Umbilical cord (tissue), 2 donors: ENCODE measurements around the gene INO80E. TPM values are rescaled to one million over a fixed set of nuclear protein-coding genes. Genes with fewer than 3 reads are reported as not detected.
"Not testable (repeated sequence)": the region's sequence is repeated elsewhere in the genome, so short reads cannot be mapped to it uniquely, and the experiment has no call there.

ENCODE experiments used
- DNase-seq: peaks from one replicate; pipeline ENCODE4 v3.0.0-alpha.2; 2015; ENCODE audit warnings: low spot score
- total RNA-seq: library from RNA; depleted of rRNA; stranded (reverse); fragments of >200 nt; gene quantifications from one replicate; pipeline ENCODE4 v1.2.3, GENCODE V29; 2014; ENCODE audit warnings: low replicate concordance; ENCODE audit not compliant: insufficient read depth

INO80E gene
- total RNA-seq, 1 donor from 2014 or later: 8.9 TPM

- no peak for DNase-seq
Observed at GRCh38 chr16:30009990-30010843, 14.2 kb downstream of the INO80E start.

- DNase-seq: no peak
Observed at GRCh38 chr16:30010844-30011713, 15.0 kb downstream of the INO80E start, which contains the start of gene DOC2A. DOC2A (minus strand) TSS chr16:30011027; CDS start chr16:30010222, 805 bp downstream.

DNA sequence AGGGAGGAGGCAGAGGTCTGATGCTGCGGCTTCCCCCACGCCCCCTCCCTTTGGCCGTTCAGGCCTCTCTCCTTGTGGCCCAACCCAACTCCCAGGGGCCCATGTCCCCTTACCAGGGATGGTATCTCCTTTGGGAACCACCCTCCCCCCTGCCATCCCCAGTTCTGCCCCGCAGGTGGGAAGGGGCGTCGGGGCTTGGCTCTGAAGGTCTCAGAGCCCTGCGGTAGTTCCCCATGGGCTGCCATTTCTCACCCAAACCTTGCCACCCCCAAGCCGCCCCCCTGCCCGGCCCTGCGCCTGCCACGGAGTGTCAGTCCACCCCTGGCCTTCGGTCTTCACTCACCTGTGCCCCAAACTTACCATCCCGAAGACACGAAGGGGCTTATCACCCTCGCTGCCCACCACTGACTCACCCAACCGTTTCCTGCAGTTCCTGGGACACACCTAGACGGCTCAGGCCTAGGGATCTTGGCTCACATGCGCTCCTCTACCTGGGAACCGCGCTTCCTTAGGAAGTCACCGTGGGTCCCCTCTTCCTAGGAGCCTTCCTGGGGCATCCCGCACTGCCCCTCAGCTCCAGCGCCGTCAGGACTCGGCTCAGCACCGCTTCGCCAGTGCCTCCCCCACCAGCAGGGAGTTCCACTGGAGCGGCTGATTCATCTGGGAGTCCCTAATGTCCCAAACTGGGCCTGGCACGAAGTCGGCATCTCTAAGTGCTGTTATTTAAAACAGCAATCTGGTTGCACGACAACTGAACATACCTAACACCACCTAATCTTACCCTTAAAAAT is 15.9 kb downstream of the INO80E start:
- no peak for DNase-seq

DNA sequence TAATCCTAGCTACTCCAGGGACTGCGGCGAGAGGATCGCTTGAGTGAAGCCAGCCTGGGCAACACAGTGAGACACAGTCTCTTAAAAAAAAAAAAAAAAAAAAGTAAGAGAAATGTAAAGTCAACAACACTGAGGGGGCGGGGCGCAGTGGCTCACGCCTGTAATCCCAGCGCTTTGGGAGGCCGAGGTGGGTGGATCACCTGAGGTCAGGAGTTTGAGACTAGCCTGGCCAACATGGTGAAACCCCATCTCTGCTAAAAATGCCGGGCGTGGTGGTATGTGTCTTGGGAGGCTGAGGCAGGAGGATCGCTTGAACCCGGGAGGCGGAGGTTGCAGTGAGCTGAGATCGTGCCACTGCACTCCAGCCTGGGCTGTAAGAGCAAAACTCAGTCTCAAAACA is 16.6 kb downstream of the INO80E start:
- DNase-seq: not testable (repeated sequence)

DNA sequence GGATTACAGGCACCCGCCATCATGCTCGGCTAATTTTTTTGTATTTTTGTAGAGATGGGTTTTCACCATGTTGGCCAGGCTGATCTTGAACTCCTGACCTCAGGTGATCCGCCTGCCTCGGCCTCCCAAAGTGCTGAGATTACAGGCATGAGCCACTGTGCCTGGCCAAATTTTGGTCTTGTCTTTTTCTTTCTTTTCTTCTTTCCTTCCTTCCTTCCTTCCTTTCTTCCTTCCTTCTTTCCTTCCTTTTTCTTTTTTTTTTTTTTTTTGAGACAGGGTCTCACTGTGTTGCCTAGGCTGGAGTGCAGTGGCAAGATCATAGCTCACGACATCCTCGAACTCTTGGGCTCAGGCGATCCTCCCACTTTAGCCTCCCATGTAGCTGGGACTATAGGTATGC is 19.4 kb downstream of the INO80E start:
- not testable (repeated sequence) for DNase-seq

DNA sequence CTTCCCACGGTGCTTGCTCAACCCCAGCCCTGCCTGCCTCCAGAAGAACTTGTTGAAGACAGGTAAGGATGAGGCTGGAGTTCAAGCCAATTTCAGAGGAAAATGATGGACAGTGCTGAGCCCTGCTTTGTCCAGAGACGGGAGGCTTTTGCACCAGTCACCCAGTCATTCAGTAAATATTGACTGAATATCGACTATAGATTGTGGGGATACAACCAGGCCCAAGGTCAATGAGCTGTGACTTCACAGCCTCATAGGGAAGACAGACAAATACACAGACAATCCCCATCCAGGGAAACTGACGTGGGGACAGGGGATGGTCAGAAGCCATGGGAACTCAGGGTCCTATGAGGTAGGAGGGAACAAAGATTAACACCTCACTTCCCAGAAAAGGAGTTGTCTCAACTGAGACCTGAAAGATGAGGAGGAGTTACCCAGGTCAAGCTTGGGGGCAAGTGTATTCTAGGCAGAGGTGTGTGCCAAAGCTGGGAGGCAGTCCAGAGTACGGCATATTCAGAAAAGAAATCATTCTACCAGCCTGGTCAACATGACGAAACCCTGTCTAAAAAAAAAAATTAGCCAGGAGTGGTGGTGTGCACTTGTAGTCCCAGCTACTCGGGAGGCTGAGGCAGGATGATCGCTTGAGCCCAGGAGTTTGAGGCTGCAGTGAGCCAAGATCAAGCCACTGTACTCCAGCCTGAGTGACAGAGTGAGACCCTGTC is 20.7 kb downstream of the INO80E start:
- DNase-seq: no peak

DNA sequence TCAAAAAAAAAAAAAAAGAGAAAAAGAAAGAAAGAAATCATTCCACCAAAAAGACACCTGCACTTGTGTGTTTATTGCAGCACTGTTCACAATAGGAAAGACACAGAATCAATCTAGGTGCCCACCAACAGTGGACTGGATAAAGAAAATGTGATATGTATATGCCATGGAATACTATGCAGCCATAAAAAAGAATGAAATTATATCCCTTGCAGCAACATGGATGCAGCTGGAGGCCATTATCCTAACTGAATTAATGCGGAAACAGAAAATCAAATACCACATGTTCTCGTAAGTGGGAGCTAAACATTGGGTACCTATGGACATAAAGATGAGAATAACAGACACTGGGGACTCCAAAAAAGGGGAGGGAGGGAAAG is 21.2 kb downstream of the INO80E start:
- no peak for DNase-seq

- DNase-seq: not testable (repeated sequence)
Observed at GRCh38 chr16:30017937-30018336, 21.9 kb downstream of the INO80E start.

DNA sequence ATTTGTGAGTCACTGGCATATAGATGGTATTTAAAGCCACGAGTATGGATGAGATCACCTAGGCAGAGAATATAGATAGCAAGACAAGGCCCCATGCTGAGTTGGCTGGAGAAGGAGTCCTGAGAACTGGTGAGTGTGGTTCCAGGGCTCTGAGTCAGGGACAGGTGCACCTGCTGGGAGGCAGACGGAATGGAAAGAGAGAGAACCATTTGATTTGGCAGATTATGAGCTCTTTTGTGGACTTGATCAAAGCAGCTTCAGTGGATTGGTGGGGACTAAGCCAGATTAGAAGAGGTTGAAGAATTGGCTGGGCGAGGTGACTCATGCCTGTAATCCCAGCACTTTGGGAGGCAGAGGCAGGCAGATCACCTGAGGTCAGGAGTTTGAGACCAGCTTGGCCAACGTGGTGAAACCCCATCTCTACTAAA is 22.7 kb downstream of the INO80E start:
- DNase-seq: no peak

GRCh38 chr16:30022887-30023286 is 26.8 kb downstream of the INO80E start, which contains the start of gene C16orf92:
C16orf92 (plus strand) TSS chr16:30023198; CDS start chr16:30023341, 143 bp downstream.
- DNase-seq: no peak

DNA sequence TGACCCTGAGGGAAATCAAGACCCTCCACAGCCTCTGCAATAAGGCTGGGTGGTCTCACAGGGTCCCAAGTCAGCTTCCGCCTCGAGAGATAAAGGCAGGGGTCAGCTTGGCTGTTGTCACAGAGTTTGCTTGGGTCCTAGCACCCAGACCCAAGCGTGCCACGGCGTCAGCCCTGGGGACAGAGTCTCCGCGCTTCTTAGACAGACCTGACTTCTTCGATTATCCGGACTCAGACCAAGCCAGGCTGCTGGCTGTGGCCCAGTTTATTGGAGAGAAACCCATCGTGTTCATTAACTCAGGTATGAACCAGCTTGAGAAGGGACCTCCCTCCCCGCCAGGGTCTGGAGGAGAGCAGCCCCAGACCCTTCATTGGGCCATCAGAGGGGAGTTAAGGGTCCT is 27.5 kb downstream of the INO80E start:
- DNase-seq: no peak

GRCh38 chr16:30024451-30024850 is 28.4 kb downstream of the INO80E start:
- no peak for DNase-seq

GRCh38 chr16:30025156-30025555 is 29.1 kb downstream of the INO80E start:
- DNase-seq: no peak

DNA sequence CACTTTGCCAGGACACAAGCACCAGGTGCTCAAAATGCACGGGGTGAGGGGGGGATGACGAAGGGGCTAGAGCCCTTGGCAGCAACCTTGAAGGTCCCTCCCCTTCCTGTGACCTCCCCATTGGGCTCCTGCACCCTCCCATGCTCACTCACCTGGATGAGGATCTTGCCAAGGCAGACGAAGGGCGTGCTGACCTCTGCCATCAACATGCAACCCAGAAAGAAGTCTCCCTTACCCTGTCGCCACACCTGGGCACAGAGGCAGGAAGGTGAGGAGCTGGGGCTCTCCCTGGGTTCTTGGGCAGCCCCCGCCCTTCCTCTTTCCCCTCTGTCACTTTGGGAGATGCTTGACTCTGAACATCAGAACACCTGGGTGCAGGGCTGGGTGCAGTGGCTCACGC is 29.5 kb downstream of the INO80E start:
- no peak for DNase-seq

- no peak for DNase-seq
Observed at GRCh38 chr16:30026449-30026848, 30.4 kb downstream of the INO80E start.

DNA sequence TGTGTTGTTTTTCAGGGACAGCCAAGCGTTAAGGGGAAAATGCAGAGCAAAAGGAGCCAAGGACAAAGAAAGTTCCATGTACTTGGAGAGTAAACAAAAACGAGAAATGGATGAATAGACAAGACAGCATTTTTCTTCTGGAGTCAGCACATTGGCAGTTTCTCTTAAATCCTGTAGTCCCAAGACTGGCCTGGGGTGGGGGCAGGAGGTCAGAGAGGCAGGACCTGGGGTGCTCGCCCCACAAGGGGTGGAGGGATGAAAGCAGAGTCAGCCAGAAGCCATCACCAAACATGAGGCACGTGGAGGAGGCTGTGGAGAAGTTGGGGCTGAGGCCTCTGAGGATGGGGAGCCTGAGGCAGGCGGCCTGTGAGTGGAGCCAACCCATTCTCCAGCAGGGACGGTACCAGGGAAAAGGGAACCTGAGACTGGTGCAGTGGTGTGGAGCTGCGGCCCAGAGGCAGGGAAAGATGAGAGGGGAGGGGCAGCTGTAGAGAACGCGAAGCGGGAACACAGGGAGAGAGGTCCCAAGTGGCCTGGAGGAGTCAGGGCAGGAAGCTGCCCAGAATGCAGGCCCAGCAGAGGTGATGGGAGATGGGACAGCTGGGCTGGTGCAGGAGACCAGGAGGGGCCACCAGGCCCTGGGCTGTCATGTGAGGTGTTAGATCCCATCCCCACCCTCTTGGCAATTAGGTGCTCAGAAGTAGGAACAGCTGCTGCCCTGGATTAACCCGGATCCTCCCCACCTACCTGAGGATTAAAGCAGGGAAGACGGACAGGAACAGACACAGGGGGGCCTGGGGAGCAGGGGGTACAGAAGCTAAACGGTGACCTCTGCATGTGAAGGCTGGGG is 31.8 kb downstream of the INO80E start:
- DNase-seq: no peak

GRCh38 chr16:30028438-30029076 is 32.5 kb downstream of the INO80E start:
- DNase-seq: no peak

- no peak for DNase-seq
Observed at GRCh38 chr16:30030011-30030685, 34.1 kb downstream of the INO80E start.
